ENCODE data around the gene HDAC9.

Gene HDAC9

GRCh38 chr7:18590241-18590640 is 94.7 kb downstream of the HDAC9 start:
- DNase-seq (ENCODE audit: low read depth in 2 of 2) = no peak

GRCh38 chr7:18590744-18591340 is 95.3 kb downstream of the HDAC9 start:
- no peak for DNase-seq (ENCODE audit: low read depth in 2 of 2)

- no peak for DNase-seq (ENCODE audit: low read depth in 2 of 2)
Measured at GRCh38 chr7:18593602-18594279, 98.2 kb downstream of the HDAC9 start.

GRCh38 chr7:18597754-18598153 is 102.2 kb downstream of the HDAC9 start:
- no peak for DNase-seq (ENCODE audit: low read depth in 2 of 2)

GRCh38 chr7:18607025-18607424 is 111.5 kb downstream of the HDAC9 start:
- DNase-seq (ENCODE audit: low read depth in 2 of 2) = no peak

- no peak for DNase-seq (ENCODE audit: low read depth in 2 of 2)
Measured at GRCh38 chr7:18610331-18610948, 114.9 kb downstream of the HDAC9 start.

DNA sequence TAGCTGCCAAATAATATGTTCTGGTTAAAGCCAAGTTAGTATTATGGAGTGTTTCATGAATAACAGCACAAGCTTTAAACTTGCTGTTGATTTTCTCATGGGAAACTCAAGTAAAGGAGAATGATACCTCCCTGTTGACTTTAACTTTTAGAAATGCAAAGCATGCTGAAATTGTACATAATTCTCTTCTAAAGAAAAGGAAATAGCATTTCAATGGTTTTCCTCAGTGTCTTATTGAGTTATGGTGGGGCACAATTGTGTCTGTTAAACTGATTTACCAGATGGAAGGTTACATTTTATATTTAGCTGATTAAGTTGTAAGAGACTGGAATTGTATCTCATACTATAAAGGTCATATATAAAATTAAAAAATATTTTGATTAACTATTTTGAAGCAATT is 119.3 kb downstream of the HDAC9 start:
- no peak for DNase-seq (ENCODE audit: low read depth in 2 of 2)

DNA sequence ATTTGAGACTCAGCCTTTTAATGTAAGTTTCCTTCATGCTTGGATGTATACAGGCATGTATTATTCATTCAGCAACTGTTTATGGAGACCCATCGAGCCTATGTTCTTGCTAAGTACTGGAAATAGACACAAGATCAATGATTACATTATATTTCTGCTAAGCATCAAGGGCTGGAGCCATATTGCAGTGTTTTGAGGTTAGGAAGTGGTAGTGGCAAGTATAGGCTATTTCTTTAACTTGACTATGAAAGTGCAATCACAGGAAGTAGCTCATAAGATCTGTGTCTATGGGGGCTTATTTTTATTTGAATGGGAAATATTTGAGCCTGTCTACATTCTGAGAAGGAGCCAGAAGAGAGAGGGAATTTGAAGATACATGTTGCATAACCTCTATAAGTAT is 123.8 kb downstream of the HDAC9 start:
- no peak for DNase-seq (ENCODE audit: low read depth in 2 of 2)

- DNase-seq (ENCODE audit: low read depth in 2 of 2) = no peak
Measured at GRCh38 chr7:18623389-18623788, 127.8 kb downstream of the HDAC9 start.

DNA sequence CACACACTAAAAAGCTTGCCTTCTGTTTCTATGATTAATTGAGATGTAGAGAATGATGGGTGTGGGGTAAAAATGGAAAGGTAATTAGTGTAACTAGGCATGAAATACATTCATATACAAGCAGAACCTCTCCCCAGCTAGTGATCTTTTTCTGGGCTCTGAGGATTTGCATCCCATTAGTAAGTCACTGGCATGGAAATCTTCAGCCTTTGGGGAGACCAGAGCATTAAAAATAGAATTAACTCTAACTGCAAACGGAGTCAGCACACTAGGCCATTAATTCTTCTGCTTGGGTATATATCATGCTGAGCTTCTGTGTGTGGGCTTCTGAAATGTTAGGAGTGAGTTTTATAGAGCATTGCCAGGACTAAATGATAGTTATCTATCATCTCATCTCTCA is 128.9 kb downstream of the HDAC9 start:
- DNase-seq (ENCODE audit: low read depth in 2 of 2) = no peak

- DNase-seq (ENCODE audit: low read depth in 2 of 2) = no peak
Measured at GRCh38 chr7:18626086-18626485, 130.5 kb downstream of the HDAC9 start.

DNA sequence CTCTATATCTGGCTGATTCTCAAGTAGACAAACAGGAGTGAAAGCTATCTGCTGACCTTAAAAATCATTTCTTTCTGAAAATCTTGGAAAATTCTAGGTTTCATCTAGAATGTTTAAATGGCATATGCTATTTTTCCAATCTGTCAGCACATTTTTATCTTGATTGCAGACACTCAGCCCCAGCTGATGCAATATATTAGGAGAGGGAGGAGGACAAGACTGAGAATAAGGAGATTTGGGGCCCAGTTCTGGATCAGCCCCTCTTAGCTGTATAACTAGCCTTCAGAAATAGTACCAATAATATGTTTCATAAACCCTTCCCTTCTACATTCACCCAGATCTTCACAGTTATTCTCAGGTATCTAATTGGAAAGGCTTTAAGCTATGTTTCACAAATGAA is 131.2 kb downstream of the HDAC9 start:
- no peak for DNase-seq (ENCODE audit: low read depth in 2 of 2)

- no peak for DNase-seq (ENCODE audit: low read depth in 2 of 2)
Measured at GRCh38 chr7:18637516-18637915, 142.0 kb downstream of the HDAC9 start.

DNA sequence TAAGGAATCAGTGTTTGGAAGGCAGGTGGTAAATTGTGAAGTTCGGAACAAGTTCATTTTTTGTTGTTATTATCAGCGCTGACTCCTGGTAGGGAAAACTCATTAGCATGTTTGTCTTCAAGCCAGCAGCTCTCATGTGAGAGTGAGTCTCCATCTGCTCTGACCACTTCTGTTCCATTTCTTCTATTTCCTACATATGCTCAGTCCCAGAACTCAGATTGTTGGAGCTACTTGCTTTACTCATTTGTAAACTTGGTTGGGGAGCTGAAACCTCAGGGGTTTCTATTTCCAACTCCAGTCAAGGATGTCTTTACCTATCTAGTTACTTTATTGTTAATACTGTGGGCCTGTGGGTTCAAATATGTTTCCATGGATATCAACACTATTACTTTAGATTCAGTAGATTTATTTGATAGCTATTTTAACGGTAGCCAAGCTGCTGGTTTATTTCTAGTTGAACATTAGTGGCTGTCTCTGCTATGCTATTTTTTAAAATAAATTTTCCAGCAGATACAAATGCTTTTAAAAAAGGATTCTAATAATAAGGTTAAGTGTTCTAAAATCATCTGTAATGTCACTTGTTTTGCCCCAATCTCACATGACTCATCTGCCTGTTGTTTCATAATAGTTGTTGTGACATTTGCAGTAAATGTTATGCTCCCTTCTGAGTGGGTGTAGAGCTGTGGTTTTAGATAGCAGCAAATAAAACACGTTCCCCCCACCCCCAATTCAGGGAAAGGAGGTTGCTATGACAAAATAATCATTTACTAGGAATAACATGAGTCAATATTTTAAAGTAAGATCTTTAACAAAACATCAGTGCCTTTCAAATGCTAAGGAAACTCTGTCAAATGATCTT is 143.3 kb downstream of the HDAC9 start:
- no peak for DNase-seq (ENCODE audit: low read depth in 2 of 2)

- DNase-seq (ENCODE audit: low read depth in 2 of 2) = no peak
Measured at GRCh38 chr7:18639711-18640110, 144.2 kb downstream of the HDAC9 start.

DNA sequence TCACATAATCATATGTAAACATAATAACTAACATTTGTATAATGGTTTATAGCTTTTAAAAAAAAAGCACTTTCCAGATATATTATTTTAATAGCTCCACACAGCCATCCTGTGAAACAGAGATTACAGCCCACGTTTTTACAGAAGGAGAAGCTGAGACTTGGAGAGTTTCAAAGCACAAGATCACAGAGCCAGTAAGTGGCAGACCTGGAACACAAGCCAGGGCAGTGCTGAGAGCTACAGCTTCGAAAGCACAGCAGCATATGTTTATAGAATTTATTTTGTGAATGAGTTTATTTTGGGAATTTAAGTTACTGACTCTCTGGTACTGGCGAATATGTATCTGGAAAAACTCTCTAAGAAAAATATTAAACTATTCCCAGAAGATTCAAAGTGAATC is 149.4 kb downstream of the HDAC9 start:
- no peak for DNase-seq (ENCODE audit: low read depth in 2 of 2)

- DNase-seq (ENCODE audit: low read depth in 2 of 2) = no peak
Measured at GRCh38 chr7:18647582-18647981, 152.0 kb downstream of the HDAC9 start.

DNA sequence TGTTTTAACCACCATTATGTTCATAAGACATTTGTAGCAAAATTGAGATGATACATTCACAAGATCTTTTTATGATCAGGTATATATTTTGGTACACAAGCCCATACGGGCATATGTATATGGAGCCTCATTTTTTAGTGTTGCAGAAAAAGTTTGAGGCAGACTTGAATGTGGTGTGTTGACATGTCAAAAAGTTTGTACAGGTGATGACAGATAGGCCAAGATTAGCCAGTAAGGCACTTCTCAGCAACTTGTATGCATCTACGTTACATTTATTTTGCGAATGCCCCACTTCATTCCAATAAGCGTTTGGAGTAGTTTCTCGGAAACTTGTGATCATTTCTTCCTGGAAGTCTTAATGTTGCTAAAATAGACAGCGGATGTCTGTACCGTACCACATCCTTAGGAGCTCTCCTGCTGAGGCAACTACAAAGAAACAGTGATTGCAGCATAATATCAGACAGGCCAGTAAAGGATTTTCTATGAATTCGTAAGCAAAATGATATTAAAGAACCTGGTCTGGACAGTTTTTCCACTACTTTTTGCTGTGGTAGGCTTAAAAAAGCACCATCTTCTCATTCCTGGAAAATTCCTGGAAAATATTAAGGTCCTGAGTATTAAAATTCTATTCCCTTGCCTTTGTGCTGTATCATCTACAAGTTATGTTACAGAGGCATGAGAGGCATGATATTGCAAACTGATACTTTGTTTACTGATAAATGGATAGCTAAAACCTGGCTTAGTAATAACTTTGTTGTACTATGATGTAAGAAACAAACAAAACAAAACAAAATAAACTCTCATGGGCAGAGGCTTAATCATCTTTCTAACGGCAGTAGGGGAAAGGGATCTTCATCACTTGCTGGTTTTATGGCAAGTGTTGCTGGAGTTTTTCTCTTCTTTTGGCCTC is 153.6 kb downstream of the HDAC9 start:
- no peak for DNase-seq (ENCODE audit: low read depth in 2 of 2)

DNA sequence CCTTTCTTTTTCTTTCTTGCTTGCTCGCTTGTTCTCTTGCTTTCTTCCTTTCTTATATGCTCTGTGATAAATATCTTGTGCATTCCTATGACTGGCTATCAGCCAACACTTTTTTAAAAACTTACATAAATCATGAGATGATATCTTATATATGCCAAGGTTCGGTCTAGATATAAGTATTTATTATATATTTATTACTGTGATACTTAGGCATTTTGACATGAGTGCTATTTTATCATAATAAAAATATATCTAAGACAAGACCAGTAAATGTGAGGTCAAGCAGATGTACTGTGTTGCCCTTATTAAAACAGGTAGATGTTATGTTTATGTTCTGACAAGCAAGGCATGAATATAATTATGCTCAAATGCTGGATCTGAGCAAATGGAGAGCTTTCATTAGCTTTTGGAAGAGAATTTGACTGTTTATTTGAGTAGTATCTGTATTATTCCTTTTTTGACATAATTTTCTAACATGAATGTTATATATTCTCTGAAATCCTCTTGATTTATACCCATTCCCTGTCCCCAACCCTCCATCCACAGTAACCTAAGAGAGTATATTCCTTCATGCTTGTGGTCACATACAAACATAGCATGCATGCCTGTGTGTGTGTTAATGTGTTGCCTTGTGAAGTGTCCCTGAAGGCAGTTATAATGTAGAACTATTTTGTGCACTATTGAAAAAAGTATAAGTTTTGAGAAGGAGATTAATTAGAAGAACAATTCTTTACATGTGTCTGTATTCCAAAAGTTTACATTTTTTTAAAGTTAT is 158.0 kb downstream of the HDAC9 start:
- DNase-seq (ENCODE audit: low read depth in 2 of 2) = no peak

DNA sequence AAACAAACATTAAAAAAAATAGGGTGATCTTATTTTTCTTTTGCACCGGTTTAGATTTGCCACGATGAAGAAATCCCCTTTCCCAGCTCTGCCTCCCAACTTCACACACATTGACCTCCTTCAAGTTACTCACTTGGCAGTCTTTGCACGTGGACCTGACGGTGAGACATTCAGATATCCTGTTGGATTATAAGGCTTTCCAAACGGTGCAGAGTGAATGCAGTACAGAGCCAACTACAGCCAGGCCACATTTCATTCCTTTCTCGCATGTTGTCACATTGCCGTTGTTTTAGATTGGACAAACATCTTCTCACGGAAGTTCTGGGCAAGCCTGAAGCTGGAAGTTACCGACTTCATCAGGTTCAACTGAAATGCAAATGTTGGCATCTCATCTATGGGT is 159.2 kb downstream of the HDAC9 start:
- DNase-seq (ENCODE audit: low read depth in 2 of 2) = no peak

DNA sequence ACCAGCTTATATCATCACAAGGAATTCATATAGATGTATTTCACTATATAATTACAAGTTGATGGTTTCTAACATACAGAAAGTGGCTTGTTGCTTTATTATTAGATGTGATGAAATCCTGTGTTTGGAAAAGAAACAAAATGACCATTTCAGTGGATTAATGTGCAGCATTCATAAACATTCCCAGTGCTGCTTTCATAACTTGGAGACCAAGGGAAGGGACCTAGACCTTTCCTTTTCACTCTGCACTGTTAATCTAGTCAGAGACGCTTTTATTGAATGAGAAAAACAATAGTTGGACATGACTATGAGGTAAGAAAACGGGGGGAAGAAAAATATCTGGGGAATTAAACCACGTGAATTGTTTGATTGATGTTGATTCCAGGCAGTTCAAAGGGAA is 160.0 kb downstream of the HDAC9 start:
- DNase-seq (ENCODE audit: low read depth in 2 of 2) = no peak

Measured in activated CD8-positive, alpha-beta memory T cell treated with anti-CD3 and anti-CD28 coated beads for 4 hours (primary cell).